Heart left ventricle (tissue), 16 donors: ENCODE measurements around the gene FTHL17. TPM values are rescaled to one million over a fixed set of nuclear protein-coding genes. Genes with fewer than 3 reads are reported as not detected.

ENCODE experiments used
- ATAC-seq, 4 donors: fragments of 200-7000 bp; cut with Tn5 transposase; one replicate each; pipeline ENCODE4 v1.9.1; 2020 to 2022; ENCODE audit warnings: moderate library complexity in 4 of 4, mild to moderate bottlenecking in 3 of 4, moderate number of reproducible peaks in 1 of 4
- DNase-seq, 5 donors: peaks; one replicate each; pipeline ENCODE4 v3.0.0-alpha.2; 2020
- H3K27ac ChIP-seq, 12 donors: fragments of 200-600 bp; sonication (generic) in 4 of 12; one replicate each; pipeline versions ENCODE4 v1.5.0 to v1.8.0; 2016 to 2022; ENCODE audit warnings: mild to moderate bottlenecking in 2 of 12
- H3K27me3 ChIP-seq, 9 donors: fragments of 200-600 bp; sonication (generic) in 2 of 9; one replicate each; pipeline versions ENCODE4 v1.5.1 to v1.8.0; 2016 to 2022; ENCODE audit warnings: mild to moderate bottlenecking in 3 of 9
- H3K36me3 ChIP-seq, 9 donors: fragments of 200-600 bp; sonication (generic) in 2 of 9; one replicate each; pipeline versions ENCODE4 v1.5.0 to v1.8.0; 2018 to 2022; ENCODE audit warnings: mild to moderate bottlenecking in 2 of 9
- H3K4me1 ChIP-seq, 12 donors: fragments of 200-600 bp; sonication (generic) in 4 of 12; one replicate each; pipeline versions ENCODE4 v1.5.0 to v1.8.0; 2016 to 2022; ENCODE audit warnings: mild to moderate bottlenecking in 3 of 12
- H3K4me3 ChIP-seq, 12 donors: fragments of 200-600 bp; sonication (generic) in 4 of 12; one replicate each; pipeline versions ENCODE4 v1.5.0 to v1.8.0; 2017 to 2022; ENCODE audit warnings: mild to moderate bottlenecking in 9 of 12, moderate library complexity in 4 of 12
- H3K9me3 ChIP-seq, 12 donors: fragments of 200-600 bp; sonication (generic) in 4 of 12; one replicate each; pipeline versions ENCODE4 v1.5.0 to v1.8.0; 2016 to 2022; ENCODE audit warnings: mild to moderate bottlenecking in 1 of 12
- POLR2A ChIP-seq, 2 donors: fragments of 450-650 bp; IDR thresholded peaks; one replicate each; pipeline ENCODE4 v1.6.1; 2017; ENCODE audit warnings: antibody characterized with exemption in 2 of 2, mild to moderate bottlenecking in 2 of 2, moderate library complexity in 2 of 2
- WGBS, 4 donors: extraction: QIAGEN DNeasy Blood & Tissue Kit in 2 of 4; methylation state at CpG; one replicate each; pipeline versions ENCODE4 v1.1.5 to v1.1.7; 2013 to 2018; 5-methylcytosine and 5-hydroxymethylcytosine counted together
- intact Hi-C, 10 donors: fragments of 100-400 bp; cut with DNase I; formaldehyde crosslinking; loops; one replicate each; pipeline versions ENCODE4 v1.11.1 to v1.14.2; 2022
- polyA plus RNA-seq, 2 donors: library from polyadenylated mRNA; stranded (reverse); fragments of 200-250 nt; gene quantifications; one replicate each; pipeline ENCODE4 v1.2.3, GENCODE V29; 2013
- total RNA-seq, 9 donors: library from RNA; depleted of rRNA in 2 of 9; stranded (reverse); fragments of >200 nt in 2 of 9; fragmentation: NEBNext Ultra II Directional in 3 of 9; extraction: Animal tissue kit (Norgen Biotek cat#: 25700) in 3 of 9; gene quantifications; one replicate each; pipeline versions ENCODE4 v1.1.0 to v1.2.4, GENCODE V29; 2016 to 2023
- TF ChIP-seq, protein P1 (sequence below), 12 donors: fragments of 200-600 bp; sonication (generic) in 4 of 12; IDR thresholded peaks; one replicate each; pipeline versions ENCODE4 v1.5.0 to v1.8.0; 2018 to 2022; ENCODE audit warnings: antibody characterized with exemption in 12 of 12, mild to moderate bottlenecking in 5 of 12
- donor health status: ischemic (EF 13 %, LVEDD 7.1; RV severe dilation, severe dysfunction).
- donor health status: healthy with polysubstance abuse.
- donor health status: DM: no; HTN: yes; CAD: no.
- donor health status: DM: no; HTN: no; CAD: no.
- donor health status: ischemic (EF 25% LVEDD 6.9; RV normal size, moderate dysfunction).
- donor health status: ischemic (EF 25% LVEDD 5.7; RV mildly dilated, moderate dysfunction).
- donor health status: healthy.
- donor health status: DM: yes; HTN: yes; CAD: no.
- donor health status: ischemic (EF 35%, LVEDD 5.7; RV mildly dilated, moderate dysfunction).
- donor health status: nonischemic (EF 11% LVEDD 7.7; RV severe dilation, severe dysfunction).
- donor health status: DM: yes; HTN: yes; CAD: no.
- donor health status: PGD.
- donor health status: ischemic (EF 29% LVEDD 5.4; RV normal size, mild dysfunction).
- donor health status: nonischemic (EF 23%, LVEDD 6.1; RV moderate dilation, normal function).

FTHL17 gene
- total and polyA plus RNA-seq, 11 donors: not detected

DNA sequence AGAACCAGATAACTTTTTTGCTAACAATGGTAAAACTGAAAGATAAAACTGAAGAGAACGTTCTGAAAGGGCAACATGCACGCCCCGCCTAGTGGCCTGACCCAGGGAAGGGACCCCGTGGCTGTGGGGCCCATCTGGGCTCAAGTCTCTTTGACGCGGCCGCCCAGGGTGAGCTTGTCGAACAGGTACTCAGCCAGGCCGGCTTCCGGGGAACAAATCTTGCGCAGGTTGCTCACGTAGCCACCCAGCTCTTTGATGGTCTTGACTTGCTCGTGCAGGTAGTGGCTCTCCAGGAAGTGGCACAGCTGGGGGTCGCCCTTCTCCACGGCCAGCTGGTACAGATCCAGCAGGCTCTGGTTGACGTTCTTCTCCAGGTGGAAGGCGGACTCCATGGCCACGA lies 579 bp downstream of the FTHL17 start:
- peaks cover 0 to 7% (median 0%) of the 10 kb centered on the region in 12 donors for H3K9me3 ChIP-seq
- peak in 1 of 5 donors; percentile 19 for DNase-seq
- H3K27me3 ChIP-seq: no peaks in the 10 kb centered on the region
- TF ChIP-seq POLR2A (IDR thresholded peaks at IDR 0.05): no peak
- TF ChIP-seq, protein P1, sequence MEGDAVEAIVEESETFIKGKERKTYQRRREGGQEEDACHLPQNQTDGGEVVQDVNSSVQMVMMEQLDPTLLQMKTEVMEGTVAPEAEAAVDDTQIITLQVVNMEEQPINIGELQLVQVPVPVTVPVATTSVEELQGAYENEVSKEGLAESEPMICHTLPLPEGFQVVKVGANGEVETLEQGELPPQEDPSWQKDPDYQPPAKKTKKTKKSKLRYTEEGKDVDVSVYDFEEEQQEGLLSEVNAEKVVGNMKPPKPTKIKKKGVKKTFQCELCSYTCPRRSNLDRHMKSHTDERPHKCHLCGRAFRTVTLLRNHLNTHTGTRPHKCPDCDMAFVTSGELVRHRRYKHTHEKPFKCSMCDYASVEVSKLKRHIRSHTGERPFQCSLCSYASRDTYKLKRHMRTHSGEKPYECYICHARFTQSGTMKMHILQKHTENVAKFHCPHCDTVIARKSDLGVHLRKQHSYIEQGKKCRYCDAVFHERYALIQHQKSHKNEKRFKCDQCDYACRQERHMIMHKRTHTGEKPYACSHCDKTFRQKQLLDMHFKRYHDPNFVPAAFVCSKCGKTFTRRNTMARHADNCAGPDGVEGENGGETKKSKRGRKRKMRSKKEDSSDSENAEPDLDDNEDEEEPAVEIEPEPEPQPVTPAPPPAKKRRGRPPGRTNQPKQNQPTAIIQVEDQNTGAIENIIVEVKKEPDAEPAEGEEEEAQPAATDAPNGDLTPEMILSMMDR (IDR thresholded peaks at IDR 0.05): no peak
- WGBS, 4 donors: 83 to 96% (median 91%) methylated on average over 15 to 18 of the region's 18 CpGs
- intact Hi-C loops: no loop called here
- no peak overlapping the region for H3K27ac ChIP-seq
- no peaks in the 10 kb centered on the region for H3K4me1 ChIP-seq
- no peaks in the 10 kb centered on the region for H3K36me3 ChIP-seq
- H3K4me3 ChIP-seq: no peak overlapping the region
- ATAC-seq: no peak

DNA sequence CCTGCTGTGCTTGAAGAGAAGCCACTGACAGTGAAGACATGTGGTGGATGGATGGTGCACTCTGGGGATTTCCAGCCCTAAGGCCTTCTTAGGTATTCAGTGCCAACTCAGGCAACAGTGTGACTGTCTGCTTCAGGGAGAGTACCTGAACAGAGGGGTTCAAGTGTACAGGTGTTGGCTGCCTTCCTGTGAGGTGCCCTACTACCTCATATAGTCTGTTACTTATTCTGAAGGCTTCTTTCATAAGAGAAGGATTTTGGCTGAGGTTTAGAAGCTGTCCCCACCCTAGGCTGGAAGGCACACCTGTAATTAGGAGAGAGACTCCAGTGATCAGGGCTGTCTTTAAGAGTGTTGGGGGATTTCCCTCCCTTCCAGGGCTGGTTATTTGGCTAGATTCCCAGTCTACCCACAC lies 1.8 kb downstream of the FTHL17 start:
- peaks cover 0 to 7% (median 0%) of the 10 kb centered on the region in 12 donors for H3K9me3 ChIP-seq
- no peak for ATAC-seq
- H3K27me3 ChIP-seq: no peaks in the 10 kb centered on the region
- H3K27ac ChIP-seq: no peak overlapping the region
- no peaks in the 10 kb centered on the region for H3K4me1 ChIP-seq
- H3K4me3 ChIP-seq: no peak overlapping the region
- intact Hi-C loops: no loop called here
- DNase-seq: no peak
- H3K36me3 ChIP-seq: no peaks in the 10 kb centered on the region
- TF ChIP-seq, protein P1 (IDR thresholded peaks at IDR 0.05): no peak
- no peak for TF ChIP-seq POLR2A (IDR thresholded peaks at IDR 0.05)

DNA sequence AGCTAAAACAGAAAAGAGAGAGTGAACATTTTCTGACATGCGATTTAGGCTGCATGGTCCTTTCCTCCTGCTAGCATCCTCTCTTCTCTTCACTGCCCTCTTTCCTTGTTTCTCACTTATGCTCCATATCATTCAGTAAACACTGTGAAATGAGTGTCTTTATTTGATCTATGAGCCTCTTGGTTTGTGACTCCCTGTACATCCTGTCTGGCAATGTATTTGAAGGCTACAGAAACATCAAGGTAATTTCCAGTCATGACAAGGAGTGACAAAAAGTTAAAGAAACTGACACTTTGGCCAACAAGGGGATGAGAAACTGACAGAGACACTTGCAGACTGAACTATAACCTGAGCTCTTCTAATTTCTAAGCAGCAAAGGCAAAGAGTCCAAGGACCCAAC lies 8.7 kb downstream of the FTHL17 start:
- H3K27me3 ChIP-seq: no peaks in the 10 kb centered on the region

DNA sequence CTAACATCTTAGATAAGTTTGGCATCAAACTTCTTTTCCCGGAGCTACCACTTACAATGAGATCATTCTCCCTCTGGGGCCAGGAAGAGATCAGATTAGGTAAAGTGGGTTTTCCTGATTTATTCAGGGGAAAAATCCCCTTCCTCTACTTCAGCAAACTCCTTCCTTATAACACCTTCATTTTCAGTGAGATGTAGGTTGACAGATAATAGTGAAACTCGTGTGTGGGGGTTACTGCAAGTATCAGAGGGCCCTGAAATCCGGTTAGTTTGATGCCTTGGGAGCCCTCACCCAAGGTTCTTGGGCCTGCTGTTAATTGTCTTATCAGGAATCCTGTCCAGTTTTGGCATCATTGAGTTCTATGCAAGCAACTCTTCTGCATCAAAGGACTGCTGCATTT lies 10.8 kb downstream of the FTHL17 start:
- H3K4me1 ChIP-seq: no peaks in the 10 kb centered on the region
- H3K27me3 ChIP-seq: no peaks in the 10 kb centered on the region
- intact Hi-C loops: no loop called here
- no peak for ATAC-seq
- H3K4me3 ChIP-seq: no peak overlapping the region
- H3K27ac ChIP-seq: no peak overlapping the region
- no peak for DNase-seq
- H3K9me3 ChIP-seq: no peaks in the 10 kb centered on the region
- no peaks in the 10 kb centered on the region for H3K36me3 ChIP-seq
- no peak for TF ChIP-seq POLR2A (IDR thresholded peaks at IDR 0.05)
- TF ChIP-seq, protein P1 (IDR thresholded peaks at IDR 0.05): no peak
- WGBS, 4 donors: 56 to 84% (median 73%) methylated on average over 3 of the region's 3 CpGs

More for the DNA sequence above, 8.7 kb downstream of the FTHL17 start:
- intact Hi-C loops: no loop called here
- 81 to 100% (median 96%) methylated on average over 1 of the region's 1 CpG for WGBS, 4 donors
- no peaks in the 10 kb centered on the region for H3K9me3 ChIP-seq
- H3K4me3 ChIP-seq: no peak overlapping the region
- H3K27ac ChIP-seq: no peak overlapping the region
- no peaks in the 10 kb centered on the region for H3K36me3 ChIP-seq
- ATAC-seq (no peak), DNase-seq (no peak)
- H3K4me1 ChIP-seq: no peaks in the 10 kb centered on the region
- no peak for TF ChIP-seq POLR2A (IDR thresholded peaks at IDR 0.05)
- TF ChIP-seq, protein P1 (IDR thresholded peaks at IDR 0.05): no peak
